MCF 10A (cell line): ENCODE results near the gene DIP2A. TPM values are rescaled to one million over a fixed set of nuclear protein-coding genes. Genes with fewer than 3 reads are reported as not detected.

Source experiments
- BruUV-seq: library from RNA; stranded (reverse); fragments of 400-500 nt; replicated peaks from 2 replicates; lab custom pipeline; 2021; lab: Mats Ljungman, UMichigan
- CTCF ChIA-PET: fragments of 300-600 bp; sonication (Branson Sonifier 250); formaldehyde crosslinking; extraction: SDS; loops from one replicate; lab custom pipeline; 2021; ENCODE audit warnings: antibody characterized with exemption, inconsistent platforms; lab: Yijun Ruan, JAX
- POLR2A ChIA-PET: fragments of 300-600, 350-650 bp; sonication (Branson Sonifier 250); formaldehyde crosslinking; extraction: SDS; loops from one replicate; lab custom pipeline; 2020; ENCODE audit warnings: antibody characterized with exemption, inconsistent platforms; lab: Yijun Ruan, JAX
- DNase-seq: peaks from one replicate; pipeline ENCODE4 v3.0.0-alpha.2; 2018; ENCODE audit not compliant: unreplicated experiment
- H3K27ac Mint-ChIP-seq: one replicate; pipeline ENCODE4 v1.8.0; 2022; ENCODE audit warnings: mild to moderate bottlenecking, low read depth, mixed read lengths; ENCODE audit not compliant: unreplicated experiment
- H3K27me3 Mint-ChIP-seq: one replicate; pipeline ENCODE4 v1.8.0; 2022; ENCODE audit warnings: mixed read lengths; ENCODE audit not compliant: insufficient read depth, unreplicated experiment
- H3K36me3 Mint-ChIP-seq: one replicate; pipeline ENCODE4 v1.8.0; 2022; ENCODE audit warnings: mild to moderate bottlenecking, moderate library complexity, mixed read lengths; ENCODE audit not compliant: insufficient read depth, unreplicated experiment
- H3K4me1 Mint-ChIP-seq: one replicate; pipeline ENCODE4 v1.8.0; 2022; ENCODE audit warnings: mixed read lengths; ENCODE audit not compliant: insufficient read depth, unreplicated experiment
- H3K4me3 Mint-ChIP-seq: one replicate; pipeline ENCODE4 v1.8.0; 2022; ENCODE audit warnings: mild to moderate bottlenecking, moderate library complexity, mixed read lengths; ENCODE audit not compliant: unreplicated experiment
- H3K9me3 Mint-ChIP-seq: one replicate; pipeline ENCODE4 v1.8.0; 2022; ENCODE audit warnings: mixed read lengths; ENCODE audit not compliant: unreplicated experiment
- intact Hi-C: fragments of 100-400 bp; cut with micrococcal nuclease; formaldehyde crosslinking; loops from 2 replicates; pipeline ENCODE4 v1.14.1; 2022
- total RNA-seq: library from RNA; stranded (reverse); gene quantifications from 2 replicates; pipeline ENCODE4 v1.2.3, GENCODE V29; 2022
- TF ChIP-seq, protein P1 (sequence below): fragments of 200-600 bp; IDR thresholded peaks from one replicate; pipeline ENCODE4 v1.8.0; 2022; ENCODE audit warnings: antibody characterized with exemption, mild to moderate bottlenecking; ENCODE audit not compliant: unreplicated experiment

The DIP2A gene
- total RNA-seq, 1 experiment from 2014 or later, result 39.6 TPM

DNA sequence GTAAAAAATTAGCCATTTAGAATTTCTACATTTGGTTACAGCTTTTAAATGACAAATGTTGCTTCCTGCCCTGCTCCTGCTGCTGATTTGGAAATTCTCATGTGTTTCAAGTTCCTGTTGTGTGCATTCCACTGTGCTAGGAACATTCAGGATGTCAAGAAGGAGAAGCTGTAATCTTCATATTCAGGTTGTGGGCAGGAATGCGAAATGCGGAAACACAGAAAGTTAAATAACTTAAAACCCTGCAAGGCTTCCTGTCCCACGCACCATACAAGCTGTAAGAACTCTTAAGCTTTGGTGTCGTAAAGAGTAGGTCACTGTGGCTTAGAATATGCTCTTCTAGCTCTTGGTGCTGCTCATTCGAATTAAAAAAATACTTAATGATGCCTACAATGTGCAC is 93.6 kb downstream of the DIP2A start:
- CTCF ChIA-PET, result interaction anchor here (0.6 kb wide), 1 partner anchor 152 kb away, joined by 3 read pairs; no protein-coding TSS in a partner anchor

DNA sequence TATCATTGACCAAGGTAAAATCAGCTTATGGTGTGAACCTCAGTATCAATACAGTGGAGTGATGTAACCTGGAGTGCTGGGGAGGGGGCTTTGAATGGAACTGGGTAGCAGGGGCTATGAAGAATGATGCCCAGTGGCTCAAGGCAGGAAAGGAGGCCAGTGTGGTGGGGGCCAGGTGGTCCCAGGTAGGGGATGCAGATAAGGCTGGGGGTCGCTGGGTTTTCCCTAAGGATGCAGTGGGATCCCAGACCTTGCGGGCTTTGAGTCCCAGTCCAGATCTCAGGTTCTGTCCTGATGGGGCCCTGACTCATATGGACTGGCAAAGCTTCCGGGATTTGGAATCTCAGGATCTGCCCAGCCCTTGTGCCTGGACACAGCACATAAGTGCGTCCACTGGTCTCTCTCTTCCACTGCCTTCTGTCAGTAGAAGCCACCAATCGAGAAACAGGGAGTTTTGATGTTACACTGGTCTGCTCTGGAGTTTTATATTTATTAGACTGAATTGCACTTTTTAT is 94.2 kb downstream of the DIP2A start:
- TF ChIP-seq, protein P1, sequence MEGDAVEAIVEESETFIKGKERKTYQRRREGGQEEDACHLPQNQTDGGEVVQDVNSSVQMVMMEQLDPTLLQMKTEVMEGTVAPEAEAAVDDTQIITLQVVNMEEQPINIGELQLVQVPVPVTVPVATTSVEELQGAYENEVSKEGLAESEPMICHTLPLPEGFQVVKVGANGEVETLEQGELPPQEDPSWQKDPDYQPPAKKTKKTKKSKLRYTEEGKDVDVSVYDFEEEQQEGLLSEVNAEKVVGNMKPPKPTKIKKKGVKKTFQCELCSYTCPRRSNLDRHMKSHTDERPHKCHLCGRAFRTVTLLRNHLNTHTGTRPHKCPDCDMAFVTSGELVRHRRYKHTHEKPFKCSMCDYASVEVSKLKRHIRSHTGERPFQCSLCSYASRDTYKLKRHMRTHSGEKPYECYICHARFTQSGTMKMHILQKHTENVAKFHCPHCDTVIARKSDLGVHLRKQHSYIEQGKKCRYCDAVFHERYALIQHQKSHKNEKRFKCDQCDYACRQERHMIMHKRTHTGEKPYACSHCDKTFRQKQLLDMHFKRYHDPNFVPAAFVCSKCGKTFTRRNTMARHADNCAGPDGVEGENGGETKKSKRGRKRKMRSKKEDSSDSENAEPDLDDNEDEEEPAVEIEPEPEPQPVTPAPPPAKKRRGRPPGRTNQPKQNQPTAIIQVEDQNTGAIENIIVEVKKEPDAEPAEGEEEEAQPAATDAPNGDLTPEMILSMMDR, result no peak
- CTCF ChIA-PET, result no interaction called here
- Mint-ChIP-seq H3K27me3 (no peaks in the 10 kb centered on the region), H3K36me3 (peaks cover 52% of the 10 kb centered on the region), H3K9me3 (no peaks in the 10 kb centered on the region), H3K27ac (no peak overlapping the region), H3K4me1 (no peaks in the 10 kb centered on the region), H3K4me3 (no peak overlapping the region)
- DNase-seq, result no peak
- intact Hi-C loops, result no loop called here
- no TSS peak for BruUV-seq
- POLR2A ChIA-PET, result no interaction called here

More for the DNA sequence above, 93.6 kb downstream of the DIP2A start:
- BruUV-seq, result no TSS peak
- Mint-ChIP-seq H3K4me3 (no peak overlapping the region), H3K9me3 (no peaks in the 10 kb centered on the region), H3K27ac (no peak overlapping the region), H3K4me1 (no peaks in the 10 kb centered on the region), H3K36me3 (peaks cover 56% of the 10 kb centered on the region), H3K27me3 (no peaks in the 10 kb centered on the region)
- intact Hi-C loops, result no loop called here
- TF ChIP-seq, protein P1, result no peak
- no peak for DNase-seq
- POLR2A ChIA-PET, result interaction anchor here (1.0 kb wide), 1 partner anchor 10 kb away, joined by 4 read pairs; no protein-coding TSS in a partner anchor

DNA sequence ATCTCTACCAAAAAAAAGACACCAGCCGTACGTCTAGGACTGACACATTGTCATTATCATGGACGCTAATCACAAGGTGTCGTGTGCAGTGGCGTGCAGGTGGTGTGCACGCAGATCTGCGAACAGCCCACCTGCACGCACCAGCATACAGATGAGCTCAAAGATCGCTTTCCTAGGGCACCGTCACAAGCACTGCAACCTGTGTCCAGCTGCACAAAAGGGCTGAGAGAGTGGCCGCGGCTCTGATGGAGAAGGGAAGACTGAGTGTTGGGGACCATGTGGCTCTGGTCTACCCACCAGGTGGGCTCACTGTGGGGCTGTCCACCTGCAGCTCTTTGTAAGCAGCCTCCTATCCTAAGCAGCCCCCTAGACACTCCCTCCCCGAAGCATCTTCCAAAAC is 95.3 kb downstream of the DIP2A start:
- intact Hi-C loops, result no loop called here
- TF ChIP-seq, protein P1, result no peak
- no peak overlapping the region for H3K27ac Mint-ChIP-seq
- no peak for DNase-seq
- ChIA-PET POLR2A (interaction anchor here (0.6 kb wide), 1 partner anchor 94 kb away, joined by 3 read pairs; no protein-coding TSS in a partner anchor), CTCF (interaction anchor here (0.6 kb wide), 1 partner anchor 1574 kb away, joined by 3 read pairs; no protein-coding TSS in a partner anchor)
- no peak overlapping the region for H3K4me3 Mint-ChIP-seq
- no peaks in the 10 kb centered on the region for H3K4me1 Mint-ChIP-seq
- no peaks in the 10 kb centered on the region for H3K27me3 Mint-ChIP-seq
- no peaks in the 10 kb centered on the region for H3K9me3 Mint-ChIP-seq
- no TSS peak for BruUV-seq
- H3K36me3 Mint-ChIP-seq, result peaks cover 43% of the 10 kb centered on the region

DNA sequence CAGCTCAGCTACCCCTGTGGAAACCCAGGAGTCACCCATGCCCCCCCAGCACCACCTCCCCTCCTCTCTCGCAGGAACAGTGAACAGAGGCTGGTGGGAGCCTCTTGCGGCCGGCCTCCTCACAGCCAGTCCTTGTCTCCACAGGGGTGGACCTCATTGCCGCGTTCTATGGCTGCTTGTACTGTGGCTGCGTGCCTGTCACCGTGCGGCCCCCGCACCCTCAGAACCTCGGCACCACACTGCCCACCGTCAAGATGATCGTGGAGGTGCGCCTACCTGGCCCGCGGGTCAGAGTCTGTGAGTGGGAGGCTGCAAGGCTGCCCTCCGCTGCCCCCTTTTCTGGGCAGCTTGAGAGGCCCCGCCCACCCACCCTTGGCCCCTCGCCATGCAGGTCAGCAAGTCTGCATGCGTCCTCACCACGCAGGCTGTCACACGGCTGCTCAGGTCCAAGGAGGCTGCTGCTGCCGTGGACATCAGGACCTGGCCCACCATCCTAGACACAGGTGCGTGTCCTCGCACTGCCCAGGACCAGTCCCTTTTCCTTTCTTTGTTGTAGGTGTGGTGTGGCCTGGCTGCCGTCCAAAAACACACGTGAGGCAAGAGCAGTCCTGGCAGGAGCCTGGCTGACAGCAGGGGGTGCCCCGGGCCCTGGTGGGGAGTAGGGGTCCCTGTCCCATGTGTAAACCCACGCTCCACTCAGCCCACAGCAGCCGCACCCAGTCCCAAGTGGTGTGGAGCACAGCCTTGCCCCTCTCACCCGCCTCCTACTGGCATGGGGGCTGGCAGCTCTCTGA is 95.9 kb downstream of the DIP2A start:
- ChIA-PET POLR2A (interaction anchor here (0.6 kb wide), 1 partner anchor 95 kb away, joined by 3 read pairs; no protein-coding TSS in a partner anchor), CTCF (interaction anchor here (0.6 kb wide), 1 partner anchor 1575 kb away, joined by 3 read pairs; no protein-coding TSS in a partner anchor)
- Mint-ChIP-seq H3K27me3 (no peaks in the 10 kb centered on the region), H3K9me3 (no peaks in the 10 kb centered on the region), H3K36me3 (peaks cover 43% of the 10 kb centered on the region), H3K27ac (no peak overlapping the region), H3K4me3 (no peak overlapping the region), H3K4me1 (no peaks in the 10 kb centered on the region)
- intact Hi-C loops, result no loop called here
- peak; percentile 22 for DNase-seq
- BruUV-seq, result no TSS peak
- TF ChIP-seq, protein P1, result no peak
